ENCODE results near the gene EMC9.

DNA sequence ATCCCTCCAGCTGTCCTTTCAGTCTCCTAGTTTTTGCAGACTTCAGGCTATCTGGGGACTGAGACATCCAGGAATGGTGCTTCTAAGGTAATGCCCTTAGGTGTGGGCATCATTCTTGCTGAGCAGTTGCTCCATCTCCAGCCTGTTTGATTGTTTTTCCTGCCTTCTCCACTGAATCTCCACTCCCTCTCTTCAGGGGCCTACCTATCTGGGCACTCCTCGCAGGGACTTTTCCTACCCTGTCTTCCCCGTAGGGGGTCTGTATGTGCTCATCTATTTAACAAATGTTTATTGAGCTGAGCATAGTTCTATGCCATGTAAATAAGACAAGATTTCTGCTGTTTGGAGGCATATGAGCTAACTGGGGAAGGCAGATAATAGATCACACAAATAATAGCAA is 8.4 kb downstream of the EMC9 start:
- TF ChIP-seq ASH2L (IDR thresholded peaks at IDR 0.05; ENCODE audit: low read length): no peak
- TF ChIP-seq SP4 (IDR thresholded peaks at IDR 0.05; ENCODE audit: low read length): no peak
- no peak for TF ChIP-seq EZH2 (IDR thresholded peaks at IDR 0.05; ENCODE audit: low read depth, low read length, severe bottlenecking)
- no peak for TF ChIP-seq POLR2AphosphoS5 (IDR thresholded peaks at IDR 0.05; ENCODE audit: low read depth, low read length)
- no peak for TF ChIP-seq RXRA (IDR thresholded peaks at IDR 0.05; ENCODE audit: insufficient read depth, low read depth, low read length)
- TF ChIP-seq, protein P1, sequence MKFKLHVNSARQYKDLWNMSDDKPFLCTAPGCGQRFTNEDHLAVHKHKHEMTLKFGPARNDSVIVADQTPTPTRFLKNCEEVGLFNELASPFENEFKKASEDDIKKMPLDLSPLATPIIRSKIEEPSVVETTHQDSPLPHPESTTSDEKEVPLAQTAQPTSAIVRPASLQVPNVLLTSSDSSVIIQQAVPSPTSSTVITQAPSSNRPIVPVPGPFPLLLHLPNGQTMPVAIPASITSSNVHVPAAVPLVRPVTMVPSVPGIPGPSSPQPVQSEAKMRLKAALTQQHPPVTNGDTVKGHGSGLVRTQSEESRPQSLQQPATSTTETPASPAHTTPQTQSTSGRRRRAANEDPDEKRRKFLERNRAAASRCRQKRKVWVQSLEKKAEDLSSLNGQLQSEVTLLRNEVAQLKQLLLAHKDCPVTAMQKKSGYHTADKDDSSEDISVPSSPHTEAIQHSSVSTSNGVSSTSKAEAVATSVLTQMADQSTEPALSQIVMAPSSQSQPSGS (IDR thresholded peaks at IDR 0.05; ENCODE audit: low read length): no peak
- TF ChIP-seq, protein P2, sequence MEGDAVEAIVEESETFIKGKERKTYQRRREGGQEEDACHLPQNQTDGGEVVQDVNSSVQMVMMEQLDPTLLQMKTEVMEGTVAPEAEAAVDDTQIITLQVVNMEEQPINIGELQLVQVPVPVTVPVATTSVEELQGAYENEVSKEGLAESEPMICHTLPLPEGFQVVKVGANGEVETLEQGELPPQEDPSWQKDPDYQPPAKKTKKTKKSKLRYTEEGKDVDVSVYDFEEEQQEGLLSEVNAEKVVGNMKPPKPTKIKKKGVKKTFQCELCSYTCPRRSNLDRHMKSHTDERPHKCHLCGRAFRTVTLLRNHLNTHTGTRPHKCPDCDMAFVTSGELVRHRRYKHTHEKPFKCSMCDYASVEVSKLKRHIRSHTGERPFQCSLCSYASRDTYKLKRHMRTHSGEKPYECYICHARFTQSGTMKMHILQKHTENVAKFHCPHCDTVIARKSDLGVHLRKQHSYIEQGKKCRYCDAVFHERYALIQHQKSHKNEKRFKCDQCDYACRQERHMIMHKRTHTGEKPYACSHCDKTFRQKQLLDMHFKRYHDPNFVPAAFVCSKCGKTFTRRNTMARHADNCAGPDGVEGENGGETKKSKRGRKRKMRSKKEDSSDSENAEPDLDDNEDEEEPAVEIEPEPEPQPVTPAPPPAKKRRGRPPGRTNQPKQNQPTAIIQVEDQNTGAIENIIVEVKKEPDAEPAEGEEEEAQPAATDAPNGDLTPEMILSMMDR (IDR thresholded peaks at IDR 0.05; ENCODE audit: control extremely low read depth in 1 of 3, insufficient read depth in 1 of 3, low read depth in 1 of 3, low read length in 3 of 3): no peak

All from H1 (cell line).